Airway epithelial cell (primary cell): ENCODE results near the gene SVIL. TPM values are rescaled to one million over a fixed set of nuclear protein-coding genes. Genes with fewer than 3 reads are reported as not detected.

ENCODE experiments used
- total RNA-seq: library from RNA; depleted of rRNA; stranded (reverse); fragments of >200 nt; gene quantifications from 2 replicates; pipeline ENCODE4 v1.2.3, GENCODE V29; 2015

The SVIL gene
- 19.5 and 22.3 TPM in 2 replicates for total RNA-seq

DNA sequence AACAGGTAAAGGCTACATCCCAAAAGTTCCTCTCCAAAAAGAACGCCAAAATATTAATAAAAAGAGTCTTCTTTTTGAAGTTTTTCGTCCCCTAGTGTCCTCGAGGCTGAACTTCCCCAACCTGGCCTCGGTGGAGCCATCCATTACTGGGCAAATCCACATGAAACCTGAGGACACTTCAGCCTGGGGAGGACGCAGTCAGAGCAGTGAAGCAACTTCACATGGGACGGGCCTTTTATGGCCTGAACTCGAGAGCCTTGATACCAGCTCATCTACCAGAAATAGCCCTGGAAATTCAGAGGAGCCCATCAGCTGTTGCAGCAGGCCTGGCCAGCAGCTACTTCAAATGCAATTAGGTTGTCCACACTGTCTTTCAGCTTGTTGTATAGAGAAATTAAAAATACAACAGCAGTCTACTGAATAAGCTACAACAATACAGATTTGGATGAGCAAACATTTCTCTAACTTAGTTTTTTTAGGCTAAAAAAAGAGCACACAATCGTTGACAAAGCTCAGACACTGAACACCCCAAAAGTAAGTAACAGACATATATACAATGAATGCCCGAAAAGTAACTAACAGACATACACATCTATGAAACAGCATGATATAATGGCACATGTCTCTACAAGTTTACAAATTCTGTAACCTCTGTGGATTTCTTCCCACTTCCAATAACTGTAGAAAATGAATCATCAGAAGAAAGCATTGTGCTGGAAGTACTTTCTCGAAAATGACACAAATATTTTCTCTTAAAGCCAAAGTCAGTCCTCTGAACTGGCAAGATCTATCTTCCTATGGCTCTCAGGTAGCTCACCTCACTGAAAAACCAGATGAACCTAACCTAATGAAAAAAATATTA, at the start of gene SVIL:
TSS of gene SVIL (minus strand) at position 208 of the 862 bp plus-strand sequence. CDS start 79,913 bp downstream, outside the sequence.

